ENCODE data around the gene CCDC107. TPM values are rescaled to one million over a fixed set of nuclear protein-coding genes. Genes with fewer than 3 reads are reported as not detected.
A peak's percentile ranks its signal among the peaks of the same experiment; 100 is the strongest.

CCDC107 gene
- total RNA-seq, 1 experiment from 2014 or later: 12.5 TPM

DNA sequence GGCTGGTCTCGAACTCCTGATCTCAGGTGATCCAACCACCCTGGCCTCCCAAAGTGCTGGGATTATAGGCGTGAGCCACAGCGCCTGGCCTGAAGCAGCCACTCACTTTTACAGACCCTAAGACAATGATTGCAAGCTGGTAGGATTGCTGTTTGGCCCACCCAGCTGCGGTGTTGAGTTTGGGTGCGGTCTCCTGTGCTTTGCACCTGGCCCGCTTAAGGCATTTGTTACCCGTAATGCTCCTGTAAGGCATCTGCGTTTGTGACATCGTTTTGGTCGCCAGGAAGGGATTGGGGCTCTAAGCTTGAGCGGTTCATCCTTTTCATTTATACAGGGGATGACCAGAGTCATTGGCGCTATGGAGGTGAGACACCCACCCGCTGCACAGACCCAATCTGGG is 17.1 kb downstream of the CCDC107 start:
- TF ChIP-seq, protein P1, sequence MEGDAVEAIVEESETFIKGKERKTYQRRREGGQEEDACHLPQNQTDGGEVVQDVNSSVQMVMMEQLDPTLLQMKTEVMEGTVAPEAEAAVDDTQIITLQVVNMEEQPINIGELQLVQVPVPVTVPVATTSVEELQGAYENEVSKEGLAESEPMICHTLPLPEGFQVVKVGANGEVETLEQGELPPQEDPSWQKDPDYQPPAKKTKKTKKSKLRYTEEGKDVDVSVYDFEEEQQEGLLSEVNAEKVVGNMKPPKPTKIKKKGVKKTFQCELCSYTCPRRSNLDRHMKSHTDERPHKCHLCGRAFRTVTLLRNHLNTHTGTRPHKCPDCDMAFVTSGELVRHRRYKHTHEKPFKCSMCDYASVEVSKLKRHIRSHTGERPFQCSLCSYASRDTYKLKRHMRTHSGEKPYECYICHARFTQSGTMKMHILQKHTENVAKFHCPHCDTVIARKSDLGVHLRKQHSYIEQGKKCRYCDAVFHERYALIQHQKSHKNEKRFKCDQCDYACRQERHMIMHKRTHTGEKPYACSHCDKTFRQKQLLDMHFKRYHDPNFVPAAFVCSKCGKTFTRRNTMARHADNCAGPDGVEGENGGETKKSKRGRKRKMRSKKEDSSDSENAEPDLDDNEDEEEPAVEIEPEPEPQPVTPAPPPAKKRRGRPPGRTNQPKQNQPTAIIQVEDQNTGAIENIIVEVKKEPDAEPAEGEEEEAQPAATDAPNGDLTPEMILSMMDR (IDR thresholded peaks at IDR 0.05; ENCODE audit: unreplicated experiment): no peak
- peaks cover 6% of the 10 kb centered on the region for H3K36me3 Mint-ChIP-seq (ENCODE audit: insufficient read depth, unreplicated experiment)
- BruUV-seq (replicated peaks): no TSS peak
- H3K4me3 Mint-ChIP-seq (ENCODE audit: unreplicated experiment): no peak overlapping the region
- peaks cover 12% of the 10 kb centered on the region for H3K4me1 Mint-ChIP-seq (ENCODE audit: insufficient read depth, unreplicated experiment)
- H3K27ac Mint-ChIP-seq (ENCODE audit: low read depth, unreplicated experiment): no peak overlapping the region
- intact Hi-C loops (cut with micrococcal nuclease): no loop called here
- H3K9me3 Mint-ChIP-seq (ENCODE audit: unreplicated experiment): no peaks in the 10 kb centered on the region
- POLR2A ChIA-PET: interaction anchor here (1.1 to 2.3 kb wide), 3 partner anchors 9 to 74 kb away, joined by 3 to 9 read pairs (median 4); no protein-coding TSS in a partner anchor
- CTCF ChIA-PET: interaction anchor here (0.6 to 0.7 kb wide), 2 partner anchors 54 to 416 kb away, joined by 3 read pairs; no protein-coding TSS in a partner anchor
- H3K27me3 Mint-ChIP-seq (ENCODE audit: insufficient read depth, unreplicated experiment): no peaks in the 10 kb centered on the region
- no peak for DNase-seq (ENCODE audit: unreplicated experiment)

DNA sequence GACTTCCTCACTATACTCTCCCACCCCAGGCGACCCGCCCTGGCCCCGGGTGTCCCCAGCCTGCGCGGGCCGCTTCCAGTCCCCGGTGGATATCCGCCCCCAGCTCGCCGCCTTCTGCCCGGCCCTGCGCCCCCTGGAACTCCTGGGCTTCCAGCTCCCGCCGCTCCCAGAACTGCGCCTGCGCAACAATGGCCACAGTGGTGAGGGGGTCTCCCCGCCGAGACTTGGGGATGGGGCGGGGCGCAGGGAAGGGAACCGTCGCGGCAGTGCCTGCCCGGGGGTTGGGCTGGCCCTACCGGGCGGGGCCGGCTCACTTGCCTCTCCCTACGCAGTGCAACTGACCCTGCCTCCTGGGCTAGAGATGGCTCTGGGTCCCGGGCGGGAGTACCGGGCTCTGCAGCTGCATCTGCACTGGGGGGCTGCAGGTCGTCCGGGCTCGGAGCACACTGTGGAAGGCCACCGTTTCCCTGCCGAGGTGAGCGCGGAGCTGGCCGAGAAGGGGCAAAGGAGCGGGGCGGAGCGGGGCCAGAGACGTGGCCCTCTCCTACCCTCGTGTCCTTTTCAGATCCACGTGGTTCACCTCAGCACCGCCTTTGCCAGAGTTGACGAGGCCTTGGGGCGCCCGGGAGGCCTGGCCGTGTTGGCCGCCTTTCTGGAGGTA is 17.8 kb downstream of the CCDC107 start:
- POLR2A ChIA-PET: interaction anchor here (0.9 to 1.1 kb wide), 2 partner anchors 15 to 74 kb away, joined by 3 read pairs; no protein-coding TSS in a partner anchor
- no peaks in the 10 kb centered on the region for H3K9me3 Mint-ChIP-seq (ENCODE audit: unreplicated experiment)
- H3K4me1 Mint-ChIP-seq (ENCODE audit: insufficient read depth, unreplicated experiment): peaks cover 12% of the 10 kb centered on the region
- no peak for DNase-seq (ENCODE audit: unreplicated experiment)
- TF ChIP-seq, protein P1 (IDR thresholded peaks at IDR 0.05; ENCODE audit: unreplicated experiment): no peak
- intact Hi-C loops (cut with micrococcal nuclease): no loop called here
- BruUV-seq (replicated peaks): no TSS peak
- no peaks in the 10 kb centered on the region for H3K27me3 Mint-ChIP-seq (ENCODE audit: insufficient read depth, unreplicated experiment)
- H3K36me3 Mint-ChIP-seq (ENCODE audit: insufficient read depth, unreplicated experiment): peaks cover 7% of the 10 kb centered on the region
- no peak overlapping the region for H3K27ac Mint-ChIP-seq (ENCODE audit: low read depth, unreplicated experiment)
- CTCF ChIA-PET: interaction anchor here (0.7 kb wide), 1 partner anchor 53 kb away, joined by 3 read pairs; no protein-coding TSS in a partner anchor
- H3K4me3 Mint-ChIP-seq (ENCODE audit: unreplicated experiment): no peak overlapping the region

DNA sequence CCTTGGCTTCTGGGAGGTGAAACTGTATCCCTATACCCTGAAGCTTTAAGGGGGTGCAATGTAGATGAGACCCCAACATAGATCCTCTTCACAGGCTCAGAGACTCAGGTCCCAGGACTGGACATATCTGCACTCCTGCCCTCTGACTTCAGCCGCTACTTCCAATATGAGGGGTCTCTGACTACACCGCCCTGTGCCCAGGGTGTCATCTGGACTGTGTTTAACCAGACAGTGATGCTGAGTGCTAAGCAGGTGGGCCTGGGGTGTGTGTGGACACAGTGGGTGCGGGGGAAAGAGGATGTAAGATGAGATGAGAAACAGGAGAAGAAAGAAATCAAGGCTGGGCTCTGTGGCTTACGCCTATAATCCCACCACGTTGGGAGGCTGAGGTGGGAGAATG is 21.0 kb downstream of the CCDC107 start:
- TF ChIP-seq, protein P1 (IDR thresholded peaks at IDR 0.05; ENCODE audit: unreplicated experiment): no peak
- ChIA-PET CTCF (interaction anchor here (0.7 to 1.9 kb wide), 3 partner anchors 14 to 1565 kb away, joined by 3 to 7 read pairs (median 3); no protein-coding TSS in a partner anchor), POLR2A (interaction anchor here (0.5 to 1.3 kb wide), 3 partner anchors 9 to 66 kb away, joined by 3 to 6 read pairs (median 4); partner anchors contain the start of gene TPM2)
- Mint-ChIP-seq H3K27ac (ENCODE audit: low read depth, unreplicated experiment) (peak overlapping the region; percentile 43), H3K36me3 (ENCODE audit: insufficient read depth, unreplicated experiment) (peaks cover 31% of the 10 kb centered on the region), H3K4me3 (ENCODE audit: unreplicated experiment) (no peak overlapping the region), H3K9me3 (ENCODE audit: unreplicated experiment) (no peaks in the 10 kb centered on the region), H3K27me3 (ENCODE audit: insufficient read depth, unreplicated experiment) (no peaks in the 10 kb centered on the region), H3K4me1 (ENCODE audit: insufficient read depth, unreplicated experiment) (peaks cover 20% of the 10 kb centered on the region)
- no peak for DNase-seq (ENCODE audit: unreplicated experiment)
- BruUV-seq (replicated peaks): no TSS peak
- intact Hi-C loops (cut with micrococcal nuclease): no loop called here

DNA sequence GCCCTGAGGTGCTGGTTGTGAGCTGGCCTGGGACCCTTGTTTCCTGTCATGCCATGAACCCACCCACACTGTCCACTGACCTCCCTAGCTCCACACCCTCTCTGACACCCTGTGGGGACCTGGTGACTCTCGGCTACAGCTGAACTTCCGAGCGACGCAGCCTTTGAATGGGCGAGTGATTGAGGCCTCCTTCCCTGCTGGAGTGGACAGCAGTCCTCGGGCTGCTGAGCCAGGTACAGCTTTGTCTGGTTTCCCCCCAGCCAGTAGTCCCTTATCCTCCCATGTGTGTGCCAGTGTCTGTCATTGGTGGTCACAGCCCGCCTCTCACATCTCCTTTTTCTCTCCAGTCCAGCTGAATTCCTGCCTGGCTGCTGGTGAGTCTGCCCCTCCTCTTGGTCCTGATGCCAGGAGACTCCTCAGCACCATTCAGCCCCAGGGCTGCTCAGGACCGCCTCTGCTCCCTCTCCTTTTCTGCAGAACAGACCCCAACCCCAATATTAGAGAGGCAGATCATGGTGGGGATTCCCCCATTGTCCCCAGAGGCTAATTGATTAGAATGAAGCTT is 21.8 kb downstream of the CCDC107 start:
- Mint-ChIP-seq H3K4me1 (ENCODE audit: insufficient read depth, unreplicated experiment) (peaks cover 14% of the 10 kb centered on the region), H3K4me3 (ENCODE audit: unreplicated experiment) (no peak overlapping the region), H3K27ac (ENCODE audit: low read depth, unreplicated experiment) (no peak overlapping the region), H3K9me3 (ENCODE audit: unreplicated experiment) (no peaks in the 10 kb centered on the region), H3K36me3 (ENCODE audit: insufficient read depth, unreplicated experiment) (peaks cover 36% of the 10 kb centered on the region), H3K27me3 (ENCODE audit: insufficient read depth, unreplicated experiment) (no peaks in the 10 kb centered on the region)
- TF ChIP-seq, protein P1 (IDR thresholded peaks at IDR 0.05; ENCODE audit: unreplicated experiment): no peak
- ChIA-PET CTCF (interaction anchor here (0.7 to 1.9 kb wide), 6 partner anchors 15 to 1565 kb away, joined by 3 to 7 read pairs (median 3); partner anchors contain the start of genes ARHGEF39, CCDC107 and RMRP), POLR2A (interaction anchor here (0.5 to 1.3 kb wide), 3 partner anchors 9 to 36 kb away, joined by 3 to 6 read pairs (median 3); partner anchors contain the start of gene TPM2)
- no TSS peak for BruUV-seq (replicated peaks)
- intact Hi-C loops (cut with micrococcal nuclease): no loop called here
- DNase-seq (ENCODE audit: unreplicated experiment): no peak

All from MCF 10A (cell line).